ENCODE measurements around the gene LRRC10B.
A peak's percentile ranks its signal among the peaks of the same experiment; 100 is the strongest.
"Not testable (repeated sequence)": the region's sequence is repeated elsewhere in the genome, so short reads cannot be mapped to it uniquely, and the experiment has no call there.

Gene LRRC10B

GRCh38 chr11:61507962-61508861 lies at the start of gene LRRC10B:
Gene LRRC10B, plus strand, starts transcription at chr11:61508749. Its CDS starts 250 bp downstream, at chr11:61508999.
- no peak within 1 kb of the TSS for H3K4me3 ChIP-seq (replicated peaks; ENCODE audit: low read depth, low read length)
- TF ChIP-seq CTCF (IDR thresholded peaks at IDR 0.05; ENCODE audit: low read length, missing control alignments), result no peak
- DNase-seq (ENCODE audit: low read depth), result no peak

GRCh38 chr11:61460474-61460881 lies 48.1 kb upstream of the LRRC10B start:
- no peak for TF ChIP-seq CTCF (IDR thresholded peaks at IDR 0.05; ENCODE audit: low read length, missing control alignments)

GRCh38 chr11:61460986-61461385 lies 47.6 kb upstream of the LRRC10B start:
- no peak for DNase-seq (ENCODE audit: low read depth)
- no peak for TF ChIP-seq CTCF (IDR thresholded peaks at IDR 0.05; ENCODE audit: low read length, missing control alignments)
- H3K4me3 ChIP-seq (replicated peaks; ENCODE audit: low read depth, low read length), result no peak overlapping the region

More at GRCh38 chr11:61460474-61460881, 48.1 kb upstream of the LRRC10B start:
- H3K4me3 ChIP-seq (replicated peaks; ENCODE audit: low read depth, low read length), result no peak overlapping the region
- DNase-seq (ENCODE audit: low read depth), result no peak

GRCh38 chr11:61467602-61468001 lies 40.9 kb upstream of the LRRC10B start:
- not testable (repeated sequence) for H3K4me3 ChIP-seq (replicated peaks; ENCODE audit: low read depth, low read length); DNase-seq (ENCODE audit: low read depth)

GRCh38 chr11:61468002-61468401 lies 40.5 kb upstream of the LRRC10B start:
- no peak for TF ChIP-seq CTCF (IDR thresholded peaks at IDR 0.05; ENCODE audit: low read length, missing control alignments)
- no peak for DNase-seq (ENCODE audit: low read depth)
- no peak overlapping the region for H3K4me3 ChIP-seq (replicated peaks; ENCODE audit: low read depth, low read length)

GRCh38 chr11:61472282-61472681 lies 36.3 kb upstream of the LRRC10B start:
- no peak overlapping the region for H3K4me3 ChIP-seq (replicated peaks; ENCODE audit: low read depth, low read length)
- peak; percentile 24 for DNase-seq (ENCODE audit: low read depth)

GRCh38 chr11:61472868-61473267 lies 35.7 kb upstream of the LRRC10B start:
- DNase-seq (ENCODE audit: low read depth), result peak; percentile 73
- no peak overlapping the region for H3K4me3 ChIP-seq (replicated peaks; ENCODE audit: low read depth, low read length)
- no peak for TF ChIP-seq CTCF (IDR thresholded peaks at IDR 0.05; ENCODE audit: low read length, missing control alignments)

More at GRCh38 chr11:61472282-61472681, 36.3 kb upstream of the LRRC10B start:
- TF ChIP-seq CTCF (IDR thresholded peaks at IDR 0.05; ENCODE audit: low read length, missing control alignments), result no peak
